HG03196 (cell line): ENCODE data around the gene CST3.

Experiments
- ATAC-seq: cut with Tn5 transposase; IDR thresholded peaks from one replicate; pipeline ENCODE4 v1.9.1; 2021; ENCODE audit not compliant: unreplicated experiment

CST3 gene

DNA sequence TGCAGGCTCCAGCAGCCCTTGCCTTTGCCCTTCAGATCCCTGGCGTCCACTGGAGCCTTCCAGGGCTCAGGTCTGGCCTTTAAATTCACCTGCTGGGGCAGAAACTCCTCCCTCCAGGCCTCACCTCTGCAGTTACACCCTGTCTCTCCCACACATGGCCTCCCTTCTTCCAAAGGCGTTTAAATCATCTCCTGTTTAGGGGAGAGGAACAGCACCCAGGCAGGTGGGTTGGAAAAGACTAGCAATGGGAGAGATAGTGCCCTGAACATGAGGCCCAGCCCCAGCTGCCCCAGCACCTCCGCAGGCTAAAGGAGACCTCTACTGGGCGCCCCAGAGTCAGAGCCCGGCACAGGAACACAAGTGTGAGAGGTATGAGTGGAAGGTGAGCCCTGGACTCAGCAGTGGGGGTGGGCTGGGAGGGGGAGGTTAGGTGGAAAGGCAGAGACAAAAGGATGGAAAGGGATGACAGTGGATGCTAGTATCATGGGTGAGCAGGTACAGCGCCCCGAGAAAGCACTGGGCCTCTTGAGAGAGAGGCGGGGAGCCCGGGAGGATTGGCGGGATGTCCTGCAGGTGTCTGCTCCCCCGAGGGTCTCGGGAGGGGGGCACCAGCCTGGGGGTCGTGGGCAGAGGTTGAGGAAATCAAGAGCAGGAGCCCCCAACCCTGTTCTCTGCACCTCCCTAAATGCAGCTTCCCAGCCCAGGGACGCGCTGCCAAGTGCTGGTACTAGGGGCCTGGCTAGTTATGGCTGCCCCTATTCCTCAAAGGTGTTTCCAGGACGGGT lies 31.7 kb downstream of the CST3 start, which contains the start of gene CST9:
Gene CST9, minus strand, starts transcription at position 51 of the 785 bp plus-strand sequence. CDS start 53 bp downstream, outside the sequence.
- ATAC-seq = no peak

DNA sequence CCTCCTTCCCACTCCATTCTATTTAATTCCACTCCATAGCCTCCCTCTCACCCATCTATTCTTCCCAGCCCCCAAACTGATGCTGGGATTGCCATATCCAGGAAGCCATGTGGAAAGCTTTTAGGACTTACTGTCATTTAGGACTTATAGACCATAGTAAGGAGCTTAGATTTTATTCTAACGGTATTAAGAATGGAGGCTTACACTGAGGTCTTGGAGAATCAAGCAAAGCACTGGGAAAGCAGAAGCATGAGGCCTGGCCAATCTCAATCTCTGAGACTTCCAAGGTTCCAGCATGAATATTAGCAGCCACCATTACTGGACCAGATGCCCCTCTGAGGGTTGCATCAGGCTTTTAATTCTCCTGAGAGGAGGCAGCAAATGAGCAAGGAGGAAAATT lies 33.4 kb downstream of the CST3 start:
- ATAC-seq = no peak

DNA sequence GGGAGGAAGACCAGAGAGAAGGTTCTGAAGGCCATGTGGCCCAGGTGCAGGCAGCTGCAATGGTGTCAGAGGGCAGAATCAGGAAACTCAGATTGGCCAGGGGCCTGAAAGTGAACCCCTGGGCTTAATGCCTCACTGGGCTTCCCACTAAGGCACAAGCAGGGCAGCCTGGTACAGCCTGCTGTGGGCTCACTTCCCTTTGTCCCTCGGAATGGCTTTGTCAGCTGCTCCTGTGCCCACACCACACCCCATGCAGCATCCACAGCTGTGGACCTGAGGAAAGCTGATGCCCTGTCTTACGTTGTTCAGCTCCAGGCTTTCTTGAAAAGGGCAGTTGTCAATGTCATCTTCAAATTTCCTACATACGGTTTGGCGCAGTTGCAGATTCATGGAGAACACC lies 34.4 kb downstream of the CST3 start:
- ATAC-seq = no peak

DNA sequence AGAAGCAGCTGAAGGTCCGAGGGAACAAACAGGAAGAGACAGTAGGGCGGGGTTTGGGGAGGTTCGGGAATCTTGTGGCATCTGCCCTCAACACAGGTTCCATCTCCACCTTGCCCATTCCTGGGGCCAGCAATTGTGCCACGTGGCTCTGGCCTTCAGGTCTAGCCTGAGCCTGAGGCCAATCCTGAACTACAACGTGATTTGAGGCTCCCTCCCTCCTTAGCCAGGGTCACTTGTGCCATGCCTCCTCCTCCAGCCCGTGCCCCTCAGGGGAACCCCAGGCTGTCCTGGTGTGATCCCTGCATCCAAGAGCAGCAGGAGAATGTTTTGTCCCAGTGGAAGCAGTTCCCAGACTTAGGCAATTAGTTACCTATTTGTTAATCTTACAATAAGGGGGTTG lies 35.1 kb downstream of the CST3 start:
- ATAC-seq = no peak

DNA sequence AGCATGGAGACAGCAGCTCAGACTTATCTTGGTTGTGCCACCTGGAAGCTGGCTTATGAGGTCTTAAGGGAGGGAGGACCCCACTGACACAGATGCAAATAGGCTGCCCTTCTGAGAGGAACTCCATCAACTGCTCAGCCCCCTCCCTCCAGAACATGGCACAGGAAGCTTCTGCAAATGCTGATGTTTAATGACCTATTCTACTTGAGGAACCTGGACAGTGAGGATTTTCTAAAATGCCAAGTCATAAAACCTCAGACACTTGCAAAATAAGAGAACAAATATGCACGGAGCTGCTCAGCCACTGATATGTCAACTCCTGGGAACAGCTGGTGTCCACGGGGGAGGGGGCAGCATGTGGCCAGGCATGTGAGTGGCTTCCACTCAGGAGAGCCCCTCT lies 35.5 kb downstream of the CST3 start:
- ATAC-seq = no peak

DNA sequence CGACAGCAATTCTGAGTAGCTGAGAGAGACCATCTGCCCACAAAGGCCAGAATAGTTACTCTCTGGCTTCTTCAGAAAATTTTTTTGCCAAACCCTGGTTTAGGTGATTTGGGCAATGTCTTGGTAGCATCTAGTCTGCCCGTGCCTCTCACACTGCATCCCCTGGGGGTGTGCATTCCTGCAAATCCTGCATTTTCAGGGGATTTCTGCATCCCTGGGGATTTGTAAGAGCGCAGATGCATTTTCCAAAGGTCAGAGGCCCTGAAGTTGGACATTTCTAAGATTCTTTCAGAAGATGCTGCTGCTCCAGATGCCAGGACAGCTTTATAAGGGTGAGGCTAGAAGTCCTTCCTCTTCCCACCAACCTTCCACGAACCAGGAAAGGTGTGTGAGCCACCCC lies 36.0 kb downstream of the CST3 start:
- ATAC-seq = no peak

DNA sequence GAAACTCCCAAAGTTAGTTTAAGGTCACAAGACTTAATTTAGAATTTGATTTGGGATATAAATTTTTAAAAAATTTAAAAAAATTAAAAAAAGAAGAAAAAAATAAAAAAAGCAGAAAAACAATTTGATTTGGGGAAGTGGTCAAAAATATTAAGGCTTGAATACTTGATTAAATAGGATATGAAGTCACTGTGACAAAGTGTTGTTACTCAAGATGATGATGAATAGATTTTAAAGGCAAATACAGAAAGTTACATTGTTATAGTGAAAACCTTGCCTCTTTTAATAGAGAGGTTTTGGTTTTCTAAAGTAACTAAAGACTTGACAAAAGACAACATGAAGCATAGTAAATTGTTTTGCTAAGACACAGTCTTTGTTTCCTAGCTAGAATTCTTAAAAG lies 39.3 kb downstream of the CST3 start:
- no peak for ATAC-seq

DNA sequence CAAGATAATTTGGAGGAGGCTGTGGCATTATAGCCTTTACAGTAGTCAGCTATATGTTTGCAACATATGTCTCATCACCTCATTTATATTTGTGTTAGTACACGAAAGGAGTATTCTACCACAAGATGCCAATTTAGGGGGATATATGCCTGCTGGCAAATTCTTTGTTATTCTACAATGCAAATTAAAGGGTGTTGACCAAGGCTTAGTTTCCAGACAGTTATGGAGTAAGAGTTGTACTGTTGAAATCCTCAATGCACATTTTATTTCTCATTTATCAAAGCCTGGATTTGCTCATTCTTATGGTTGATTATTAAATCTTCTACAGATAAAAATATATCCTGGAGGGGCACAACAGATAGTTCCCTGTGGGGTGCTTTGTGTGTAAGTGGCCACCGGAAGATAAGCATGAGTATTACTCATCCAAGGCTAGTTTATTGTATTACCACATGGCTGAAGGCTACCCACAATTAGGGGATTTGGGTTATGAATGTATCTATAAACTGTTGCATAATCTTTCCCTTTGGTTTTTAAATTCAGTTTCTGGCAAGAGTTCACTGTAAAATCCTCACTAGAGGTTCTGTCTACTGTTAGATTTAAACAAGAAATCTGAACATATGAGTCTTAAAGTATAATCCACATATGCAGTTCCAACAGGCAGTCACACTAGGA lies 41.0 kb downstream of the CST3 start:
- no peak for ATAC-seq

DNA sequence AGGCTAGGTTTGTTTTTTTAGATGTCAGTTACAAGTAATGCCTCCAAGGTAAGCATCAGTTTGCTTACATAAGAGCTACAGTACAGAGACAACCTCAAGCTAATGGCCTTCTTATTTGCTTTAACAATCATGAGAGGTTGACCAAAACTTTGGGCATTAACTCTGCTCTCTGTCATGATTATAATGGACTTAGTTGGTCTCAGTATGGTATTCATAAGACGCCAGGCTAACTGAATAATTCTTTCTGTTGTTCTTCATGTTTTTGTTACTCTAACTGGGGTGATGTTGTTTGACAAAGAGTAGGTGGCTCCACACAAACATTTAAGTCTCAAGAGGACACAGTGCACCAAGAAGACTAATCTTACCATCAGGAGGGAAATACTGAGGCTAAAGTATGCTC lies 41.8 kb downstream of the CST3 start:
- no peak for ATAC-seq

DNA sequence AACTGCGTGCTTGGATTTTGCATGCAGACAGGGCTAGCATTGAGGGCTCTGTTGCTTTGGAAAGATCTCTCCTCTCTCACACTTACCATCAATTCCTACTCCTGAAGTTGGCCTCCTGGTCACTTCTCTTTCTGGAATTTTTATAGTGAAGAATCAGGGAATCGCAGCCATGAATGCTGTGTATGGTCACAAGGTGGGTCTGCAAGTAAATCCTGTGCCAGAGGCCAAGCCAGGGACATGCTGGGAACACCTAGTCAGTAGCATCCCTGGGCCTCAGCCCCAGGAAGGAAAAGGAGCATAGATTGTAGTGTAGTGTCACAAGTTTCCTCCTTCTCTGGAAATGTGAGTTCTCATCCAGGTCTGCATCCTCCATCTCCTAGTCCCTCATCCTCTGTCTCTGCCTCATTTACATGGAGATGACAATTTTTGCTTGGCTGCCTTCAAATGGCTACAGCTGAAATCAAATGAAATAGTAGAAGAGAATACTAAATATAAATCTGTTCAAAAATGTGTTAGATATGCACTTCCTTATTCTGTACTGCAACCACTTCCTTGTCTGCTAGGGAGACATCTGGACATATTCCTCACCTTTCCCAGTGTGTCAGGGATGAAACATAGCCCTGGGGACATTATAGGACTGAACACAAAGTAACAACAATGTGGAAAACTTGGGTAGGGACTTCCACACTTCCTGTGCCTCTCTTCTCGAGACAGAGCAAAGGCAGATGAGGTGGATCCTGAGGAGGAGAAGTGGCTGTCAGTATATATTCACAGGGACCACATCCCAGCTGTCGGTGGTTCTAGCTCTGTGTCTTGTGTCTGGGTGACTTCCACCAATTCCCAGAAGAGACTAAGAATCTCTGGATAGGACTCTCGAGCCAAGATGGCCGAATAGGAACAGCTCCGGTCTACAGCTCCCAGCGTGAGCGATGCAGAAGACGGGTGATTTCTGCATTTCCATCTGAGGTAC lies 49.0 kb downstream of the CST3 start:
- no peak for ATAC-seq

DNA sequence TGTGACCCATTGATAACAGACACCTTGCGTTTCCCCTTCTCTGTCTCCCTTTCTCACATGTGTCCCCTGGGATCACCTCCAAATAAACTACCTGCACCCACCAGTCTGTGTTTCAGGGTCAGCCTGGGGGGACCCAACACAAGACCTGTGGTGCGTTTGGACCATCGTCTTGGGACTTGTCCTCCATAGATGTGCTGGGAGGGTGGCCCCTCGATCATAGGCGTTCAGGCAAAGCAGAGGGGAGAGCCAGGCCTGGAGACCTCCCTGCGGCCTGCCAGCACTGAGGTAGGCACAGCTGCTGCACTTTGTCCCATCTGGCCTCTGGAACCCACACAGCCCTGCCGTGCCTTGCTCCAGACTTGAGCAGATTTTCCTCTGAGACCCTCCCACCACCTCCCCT lies 50.1 kb downstream of the CST3 start:
- no peak for ATAC-seq

DNA sequence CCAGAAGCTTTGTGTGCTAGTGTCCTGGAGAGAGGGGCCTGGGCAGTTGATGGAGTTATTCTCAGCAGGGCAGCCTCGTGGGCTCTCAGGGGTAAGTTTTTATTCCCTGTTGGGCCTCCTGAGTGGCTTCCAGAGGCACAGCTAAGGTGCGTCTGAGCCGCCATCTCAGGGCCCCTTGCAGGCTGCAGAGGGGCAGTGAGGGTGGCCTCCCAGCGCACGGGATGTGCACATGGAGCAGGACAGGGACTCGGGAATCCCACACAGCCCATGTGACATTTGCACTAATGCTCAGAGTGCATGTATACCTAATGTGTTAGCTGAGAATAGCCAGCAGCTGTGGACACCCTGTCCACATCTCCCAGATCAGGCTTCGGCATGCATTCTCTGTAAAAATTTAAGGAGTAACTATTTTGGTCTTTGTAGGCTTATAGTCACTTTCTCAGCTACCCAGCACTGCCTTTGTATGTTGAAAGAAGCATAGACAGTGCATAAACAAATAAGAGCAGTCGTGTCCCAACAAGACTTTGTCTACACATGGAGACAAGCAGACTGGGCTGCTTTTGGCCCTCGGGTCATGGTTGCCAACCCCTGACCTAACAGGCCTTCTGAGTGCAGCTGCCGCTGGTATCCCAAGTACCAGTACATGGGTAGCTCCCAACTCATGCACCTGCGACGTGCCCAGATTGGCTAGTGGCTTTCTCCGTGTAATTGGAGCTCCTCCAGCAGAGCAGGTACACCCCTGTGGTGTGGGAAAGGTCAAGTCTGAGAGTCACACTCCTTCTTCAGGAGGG lies 50.8 kb downstream of the CST3 start:
- ATAC-seq = no peak

DNA sequence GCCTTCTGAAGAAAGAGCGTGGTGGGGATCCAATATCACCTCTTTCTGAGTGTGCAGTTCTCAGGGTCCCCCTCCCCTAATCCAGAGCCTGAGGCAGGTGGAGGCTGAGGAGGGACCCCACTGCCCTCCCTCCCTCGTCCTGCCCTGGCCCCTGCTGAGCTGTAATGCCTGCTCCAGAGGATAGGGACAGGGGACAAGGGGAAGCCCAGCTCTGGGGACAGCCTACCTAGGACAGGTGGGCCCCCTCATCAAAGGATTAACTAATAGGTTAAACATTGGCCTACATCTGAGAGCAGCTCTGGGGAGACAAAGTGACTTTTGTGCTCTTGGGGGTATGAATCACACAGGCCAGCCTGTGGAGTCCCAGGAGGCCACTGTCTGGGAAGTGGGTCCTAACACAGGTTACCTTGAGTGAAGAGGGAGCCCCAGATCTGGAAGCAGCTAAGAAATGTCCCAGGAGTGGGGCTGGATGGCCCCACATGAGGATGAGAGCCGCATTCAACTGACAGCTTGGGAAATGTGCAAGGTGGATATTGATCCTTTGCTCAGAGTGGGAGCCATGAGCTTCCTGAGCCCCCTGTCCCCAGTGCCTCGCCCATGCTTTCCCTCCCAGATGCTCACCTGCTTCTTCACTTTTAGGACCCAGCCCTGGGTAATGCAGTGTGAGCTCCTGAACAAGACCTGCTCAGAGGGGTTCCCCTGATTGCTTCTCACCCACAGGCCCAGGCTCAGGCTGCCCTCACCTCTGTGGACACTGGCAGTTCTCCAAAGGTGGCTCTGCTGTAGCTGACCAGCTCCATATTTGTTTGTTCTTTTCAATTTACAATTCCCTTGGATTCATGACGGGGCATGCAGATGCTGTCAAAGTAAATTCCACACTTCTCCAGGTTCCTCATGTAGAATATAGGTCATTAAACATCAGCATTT lies 51.7 kb downstream of the CST3 start:
- no peak for ATAC-seq

DNA sequence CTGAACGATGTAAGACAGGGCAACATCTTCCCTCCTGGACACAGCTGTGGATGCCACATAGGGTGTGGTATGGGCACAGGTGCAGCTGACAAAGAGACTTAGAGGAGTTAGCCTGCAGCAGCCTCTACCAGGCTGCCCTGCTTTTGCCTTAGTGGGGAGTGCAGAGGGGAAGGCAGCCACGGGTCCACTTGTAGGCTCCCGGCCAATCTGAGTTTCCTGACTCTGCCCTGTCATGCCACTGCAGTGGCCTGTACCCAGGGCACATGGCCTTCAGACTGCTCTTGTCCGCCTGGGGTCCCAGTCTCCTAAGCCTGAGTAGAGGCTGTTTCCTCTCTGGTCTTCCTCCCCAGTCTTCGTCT lies 52.3 kb downstream of the CST3 start:
- ATAC-seq = no peak

DNA sequence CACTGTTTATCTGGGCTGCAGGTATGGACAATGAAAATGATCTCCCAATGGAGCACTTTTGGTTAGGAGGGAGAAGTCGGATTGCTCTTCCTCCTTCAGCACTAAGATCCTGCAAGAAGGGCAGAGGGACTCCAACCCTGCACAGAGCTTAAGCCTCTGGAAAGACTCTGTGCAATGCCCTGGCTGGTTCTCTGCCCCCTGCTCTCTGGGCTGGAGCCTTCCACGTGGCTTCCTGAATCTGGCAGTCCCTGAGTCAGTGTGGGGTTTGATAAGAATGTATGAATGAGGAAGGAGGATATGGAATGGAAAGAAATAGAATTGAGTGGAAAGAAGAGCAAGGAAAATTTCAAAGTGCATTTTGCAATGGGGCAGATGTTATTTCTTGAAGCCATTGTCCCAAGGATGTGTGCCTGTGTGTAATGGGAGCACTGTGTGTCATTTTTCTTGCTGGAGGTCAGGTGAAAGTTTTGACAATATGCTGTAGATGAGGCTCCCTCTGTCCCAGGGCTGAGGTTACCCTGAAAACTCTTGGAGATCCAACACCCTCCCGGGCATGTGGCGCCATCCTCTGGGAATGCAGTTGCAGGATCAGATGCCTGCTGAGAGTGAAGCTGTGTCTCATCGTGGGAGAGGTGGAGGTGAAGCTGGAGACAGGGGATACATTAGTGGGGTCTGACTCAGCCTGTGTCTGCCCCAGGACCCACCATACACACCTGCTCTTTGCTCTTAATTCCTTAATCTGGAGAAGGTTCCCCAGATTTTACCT lies 53.1 kb downstream of the CST3 start:
- ATAC-seq = no peak
